ENCODE data around the gene NUP85. TPM values are rescaled to one million over a fixed set of nuclear protein-coding genes. Genes with fewer than 3 reads are reported as not detected.

NUP85 gene
- total RNA-seq, 1 donor from 2014 or later, result 66.8 TPM

GRCh38 chr17:75242461-75243042 is 37.1 kb downstream of the NUP85 start:
- peaks cover 95% of the 10 kb centered on the region for H3K36me3 ChIP-seq

GRCh38 chr17:75244133-75244866 is 38.8 kb downstream of the NUP85 start:
- H3K4me3 ChIP-seq, result no peak overlapping the region
- DNase-seq (no peak), ATAC-seq (peak; percentile 12 to 45)
- peaks cover 87% of the 10 kb centered on the region for H3K36me3 ChIP-seq
- no peaks in the 10 kb centered on the region for H3K9me3 ChIP-seq
- peaks cover under 1% of the 10 kb centered on the region for H3K4me1 ChIP-seq
- H3K27me3 ChIP-seq (ENCODE audit: low read depth), result no peaks in the 10 kb centered on the region
- H3K27ac ChIP-seq, result no peak overlapping the region
- intact Hi-C loops (cut with DNase I), result no loop called here
- no peak for TF ChIP-seq CTCF (IDR thresholded peaks at IDR 0.05)

More at GRCh38 chr17:75242461-75243042, 37.1 kb downstream of the NUP85 start:
- H3K9me3 ChIP-seq, result no peaks in the 10 kb centered on the region
- no peaks in the 10 kb centered on the region for H3K4me1 ChIP-seq
- H3K27me3 ChIP-seq (ENCODE audit: low read depth), result no peaks in the 10 kb centered on the region
- no peak for DNase-seq
- intact Hi-C loops (cut with DNase I), result no loop called here
- no peak for TF ChIP-seq CTCF (IDR thresholded peaks at IDR 0.05)
- H3K27ac ChIP-seq, result no peak overlapping the region
- no peak overlapping the region for H3K4me3 ChIP-seq
- ATAC-seq, result no peak

- ATAC-seq (no peak), DNase-seq (no peak)
- intact Hi-C loops (cut with DNase I), result no loop called here
- no peak overlapping the region for H3K27ac ChIP-seq
- peaks cover 7% of the 10 kb centered on the region for H3K4me1 ChIP-seq
- no peaks in the 10 kb centered on the region for H3K9me3 ChIP-seq
- no peak overlapping the region for H3K4me3 ChIP-seq
- TF ChIP-seq CTCF (IDR thresholded peaks at IDR 0.05), result no peak
- peaks cover 80% of the 10 kb centered on the region for H3K36me3 ChIP-seq
- H3K27me3 ChIP-seq (ENCODE audit: low read depth), result no peaks in the 10 kb centered on the region
These were observed 39.5 kb downstream of the NUP85 start for GRCh38 chr17:75245011-75245410.

- no peak for DNase-seq
These were observed 40.9 kb downstream of the NUP85 start for GRCh38 chr17:75246404-75246803.

GRCh38 chr17:75249564-75249963 is 44.1 kb downstream of the NUP85 start:
- DNase-seq (no peak), ATAC-seq (no peak)
- Histone ChIP-seq H3K4me3 (no peak overlapping the region), H3K9me3 (no peaks in the 10 kb centered on the region), H3K27ac (no peak overlapping the region), H3K27me3 (ENCODE audit: low read depth) (no peaks in the 10 kb centered on the region), H3K4me1 (peaks cover 29% of the 10 kb centered on the region), H3K36me3 (peaks cover 35% of the 10 kb centered on the region)
- intact Hi-C loops (cut with DNase I), result no loop called here
- no peak for TF ChIP-seq CTCF (IDR thresholded peaks at IDR 0.05)

More at GRCh38 chr17:75246404-75246803, 40.9 kb downstream of the NUP85 start:
- H3K27me3 ChIP-seq (ENCODE audit: low read depth), result no peaks in the 10 kb centered on the region
- ATAC-seq, result no peak
- no peak for TF ChIP-seq CTCF (IDR thresholded peaks at IDR 0.05)
- H3K4me1 ChIP-seq, result peaks cover 20% of the 10 kb centered on the region
- H3K4me3 ChIP-seq, result no peak overlapping the region
- H3K9me3 ChIP-seq, result no peaks in the 10 kb centered on the region
- H3K36me3 ChIP-seq, result peaks cover 66% of the 10 kb centered on the region
- no peak overlapping the region for H3K27ac ChIP-seq
- intact Hi-C loops (cut with DNase I), result no loop called here

Measured in lower lobe of right lung (tissue), 2 donors.